Mesenchymal stem cell (in vitro differentiated cells and primary cell): ENCODE results near the gene PLCXD3.

ENCODE experiments used
- DNase-seq: peaks from one replicate; pipeline ENCODE4 v3.0.0-alpha.2; 2013
- H2AFZ ChIP-seq: one replicate; pipeline ENCODE4 v1.6.1; 2013; ENCODE audit warnings: low read depth, mild to moderate bottlenecking, control low read depth, inconsistent platforms, low read length, moderate library complexity
- H2AK5ac ChIP-seq: 2 replicates; pipeline ENCODE4 v1.6.1; 2013; ENCODE audit warnings: low read length, moderate library complexity, mild to moderate bottlenecking, inconsistent platforms; ENCODE audit not compliant: severe bottlenecking
- H2BK120ac ChIP-seq: one replicate; pipeline ENCODE4 v1.6.1; 2013; ENCODE audit warnings: low read depth, mild to moderate bottlenecking, inconsistent platforms, low read length, moderate library complexity
- H2BK12ac ChIP-seq, 2 experiments: one replicate each; pipeline ENCODE4 v1.6.1; 2013; ENCODE audit warnings: inconsistent platforms in 2 of 2, low read length in 2 of 2, mild to moderate bottlenecking in 2 of 2, moderate library complexity in 2 of 2, control low read depth in 1 of 2
- H2BK15ac ChIP-seq: one replicate; pipeline ENCODE4 v1.6.1; 2013; ENCODE audit warnings: mild to moderate bottlenecking, low read depth, inconsistent platforms; ENCODE audit not compliant: poor library complexity, severe bottlenecking
- H2BK5ac ChIP-seq: 2 replicates; pipeline ENCODE4 v1.6.1; 2013; ENCODE audit warnings: low read depth, mild to moderate bottlenecking, low read length, control low read depth, inconsistent platforms; ENCODE audit not compliant: poor library complexity, severe bottlenecking
- H3K14ac ChIP-seq, 2 experiments: one replicate each; pipeline ENCODE4 v1.6.1; 2013; ENCODE audit warnings: inconsistent platforms in 2 of 2, low read length in 2 of 2, control low read depth in 1 of 2, mild to moderate bottlenecking in 1 of 2, moderate library complexity in 1 of 2
- H3K18ac ChIP-seq, 2 experiments: one replicate each; pipeline ENCODE4 v1.6.1; 2013; ENCODE audit warnings: inconsistent platforms in 2 of 2, low read length in 2 of 2, control low read depth in 1 of 2, low read depth in 1 of 2, mild to moderate bottlenecking in 1 of 2
- H3K23ac ChIP-seq, 2 experiments: one replicate each; pipeline ENCODE4 v1.6.1; 2013; ENCODE audit warnings: inconsistent platforms in 2 of 2, low read length in 2 of 2, mild to moderate bottlenecking in 2 of 2, moderate library complexity in 2 of 2, control low read depth in 1 of 2
- H3K27ac ChIP-seq: 2 replicates; pipeline ENCODE4 v1.5.1; 2013; ENCODE audit warnings: mild to moderate bottlenecking, moderate library complexity, low read length, control low read depth, inconsistent platforms; ENCODE audit not compliant: poor library complexity, severe bottlenecking
- H3K27me3 ChIP-seq, 2 experiments: 2 replicates each; pipeline versions ENCODE4 v1.6.1 to v1.7.0; 2013; ENCODE audit warnings: low read length in 2 of 2, mild to moderate bottlenecking in 2 of 2, moderate library complexity in 2 of 2, control low read depth in 1 of 2, inconsistent platforms in 1 of 2; ENCODE audit not compliant: control insufficient read depth in 1 of 2, insufficient read depth in 1 of 2
- H3K36me3 ChIP-seq, 2 experiments: 2 replicates each; pipeline versions ENCODE4 v1.6.1 to v1.7.0; 2013; ENCODE audit warnings: low read length in 2 of 2, control low read depth in 1 of 2, inconsistent platforms in 1 of 2, low read depth in 1 of 2, mild to moderate bottlenecking in 1 of 2; ENCODE audit not compliant: insufficient read depth in 2 of 2, control insufficient read depth in 1 of 2
- H3K4ac ChIP-seq, 2 experiments: one replicate each; pipeline ENCODE4 v1.6.1; 2013; ENCODE audit warnings: inconsistent platforms in 2 of 2, low read length in 2 of 2, mild to moderate bottlenecking in 2 of 2, moderate library complexity in 2 of 2, control low read depth in 1 of 2, low read depth in 1 of 2
- H3K4me1 ChIP-seq: 2 replicates; pipeline ENCODE4 v1.6.1; 2013; ENCODE audit warnings: low read depth, low read length, control low read depth; ENCODE audit not compliant: control insufficient read depth, insufficient read depth
- H3K4me2 ChIP-seq: 2 replicates; pipeline ENCODE4 v1.6.1; 2013; ENCODE audit warnings: low read length, mild to moderate bottlenecking, inconsistent platforms; ENCODE audit not compliant: poor library complexity, severe bottlenecking
- H3K4me3 ChIP-seq, 2 experiments: 2 replicates each; pipeline versions ENCODE4 v1.5.1 to v1.7.0; 2013; ENCODE audit warnings: low read length in 2 of 2, mild to moderate bottlenecking in 2 of 2, control low read depth in 1 of 2, low read depth in 1 of 2; ENCODE audit not compliant: insufficient read depth in 1 of 2
- H3K79me1 ChIP-seq: replicated peaks from 2 replicates; pipeline ENCODE4 v1.6.1; 2013; ENCODE audit warnings: mild to moderate bottlenecking, control low read depth, low read length, inconsistent platforms; ENCODE audit not compliant: poor library complexity, severe bottlenecking
- H3K9ac ChIP-seq: 2 replicates; pipeline ENCODE4 v1.7.0; 2013; ENCODE audit warnings: mild to moderate bottlenecking, low read length, moderate library complexity
- H3K9me3 ChIP-seq: 2 replicates; pipeline ENCODE4 v1.7.0; 2013; ENCODE audit warnings: mild to moderate bottlenecking, low read length; ENCODE audit not compliant: control insufficient read depth
- H4K8ac ChIP-seq: one replicate; pipeline ENCODE4 v1.6.1; 2013; ENCODE audit warnings: inconsistent platforms, mild to moderate bottlenecking, low read length, moderate library complexity
- H4K91ac ChIP-seq: one replicate; pipeline ENCODE4 v1.6.1; 2013; ENCODE audit warnings: mild to moderate bottlenecking, low read length, inconsistent platforms
- WGBS: methylation state at CpG from one replicate; pipeline ENCODE4 v1.1.7; 2013; ENCODE audit warnings: mixed read lengths; 5-methylcytosine and 5-hydroxymethylcytosine counted together

The PLCXD3 gene

DNA sequence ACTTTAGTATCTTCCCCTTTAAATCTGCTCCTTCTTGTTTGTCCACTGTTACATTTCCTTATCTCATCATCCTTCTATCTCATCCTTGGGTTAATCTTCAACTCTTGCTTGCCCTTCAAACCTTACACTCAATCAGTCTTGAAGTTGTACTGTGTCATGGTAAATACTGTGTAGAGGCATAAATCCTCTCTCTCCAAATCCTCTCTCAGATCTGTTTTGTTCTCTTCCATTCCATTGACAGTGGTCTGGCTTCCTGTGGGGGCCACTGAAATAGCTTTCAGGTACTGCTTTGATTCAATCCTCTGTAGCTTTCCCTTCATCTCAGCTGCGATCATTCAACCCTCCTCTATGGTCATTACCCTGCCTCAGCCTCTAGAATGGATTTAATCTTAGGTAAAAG, 104.0 kb downstream of the PLCXD3 start:
- H3K27ac ChIP-seq = no peak overlapping the region
- H2BK5ac ChIP-seq = no peak overlapping the region
- no peak overlapping the region for H3K4me3 ChIP-seq
- no peak overlapping the region for H2AFZ ChIP-seq
- no peak overlapping the region for H2BK15ac ChIP-seq
- H3K36me3 ChIP-seq = no peaks in the 10 kb centered on the region
- H4K8ac ChIP-seq = no peak overlapping the region
- H3K23ac ChIP-seq = no peak overlapping the region
- H3K4me1 ChIP-seq = no peaks in the 10 kb centered on the region
- H3K18ac ChIP-seq = no peak overlapping the region
- H2AK5ac ChIP-seq = no peak overlapping the region
- H2BK12ac ChIP-seq = no peak overlapping the region
- H3K27me3 ChIP-seq = no peaks in the 10 kb centered on the region
- WGBS = no CpG with 5 or more reads among the region's 1 CpG
- H4K91ac ChIP-seq = no peak overlapping the region
- no peak overlapping the region for H3K4ac ChIP-seq
- DNase-seq = no peak
- no peaks in the 10 kb centered on the region for H3K79me1 ChIP-seq
- H3K9me3 ChIP-seq = no peaks in the 10 kb centered on the region
- H2BK120ac ChIP-seq = no peak overlapping the region
- H3K14ac ChIP-seq = no peak overlapping the region
- no peak overlapping the region for H3K9ac ChIP-seq
- H3K4me2 ChIP-seq = no peak overlapping the region

DNA sequence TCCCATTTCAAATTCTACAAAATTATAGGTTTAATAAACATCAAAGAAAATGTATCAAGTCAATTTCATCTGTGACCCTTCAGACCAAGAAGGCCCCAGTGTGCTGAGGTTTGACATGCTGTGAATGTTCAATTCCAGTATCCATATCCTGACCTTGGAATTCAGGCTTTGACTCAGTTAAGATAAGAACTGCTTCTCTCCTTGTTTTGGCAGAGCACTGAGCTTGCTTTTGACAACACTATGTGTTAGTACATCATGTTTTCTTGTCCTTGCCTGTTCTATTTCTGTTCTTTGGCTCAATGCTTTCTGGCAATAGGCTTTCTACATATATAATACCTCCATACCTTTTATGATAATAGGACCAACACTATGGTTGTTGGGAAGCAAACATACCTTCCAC, 105.6 kb downstream of the PLCXD3 start:
- no peak overlapping the region for H3K4ac ChIP-seq
- H3K27ac ChIP-seq = no peak overlapping the region
- no peak overlapping the region for H2AK5ac ChIP-seq
- DNase-seq = no peak
- H3K4me3 ChIP-seq = no peak overlapping the region
- no peak overlapping the region for H2BK120ac ChIP-seq
- H2BK15ac ChIP-seq = no peak overlapping the region
- H3K79me1 ChIP-seq = no peaks in the 10 kb centered on the region
- H4K8ac ChIP-seq = no peak overlapping the region
- no peak overlapping the region for H4K91ac ChIP-seq
- no peak overlapping the region for H3K23ac ChIP-seq
- H2BK12ac ChIP-seq = no peak overlapping the region
- H3K9me3 ChIP-seq = peaks cover 4% of the 10 kb centered on the region
- no peak overlapping the region for H2AFZ ChIP-seq
- no peak overlapping the region for H3K9ac ChIP-seq
- H3K4me1 ChIP-seq = no peaks in the 10 kb centered on the region
- H3K36me3 ChIP-seq = no peaks in the 10 kb centered on the region
- no peaks in the 10 kb centered on the region for H3K27me3 ChIP-seq
- no peak overlapping the region for H3K18ac ChIP-seq
- H2BK5ac ChIP-seq = no peak overlapping the region
- H3K14ac ChIP-seq = no peak overlapping the region
- H3K4me2 ChIP-seq = no peak overlapping the region

GRCh38 chr5:41403846-41404245, 106.6 kb downstream of the PLCXD3 start:
- Histone ChIP-seq H3K18ac (no peak overlapping the region), H2AK5ac (no peak overlapping the region), H4K91ac (no peak overlapping the region), H3K27me3 (no peaks in the 10 kb centered on the region), H3K4ac (no peak overlapping the region), H2AFZ (no peak overlapping the region), H4K8ac (no peak overlapping the region), H3K14ac (no peak overlapping the region), H3K9ac (no peak overlapping the region), H2BK120ac (no peak overlapping the region), H3K27ac (no peak overlapping the region), H3K4me1 (no peaks in the 10 kb centered on the region), H3K4me3 (no peak overlapping the region), H2BK12ac (no peak overlapping the region), H2BK15ac (no peak overlapping the region), H2BK5ac (no peak overlapping the region), H3K36me3 (no peaks in the 10 kb centered on the region), H3K9me3 (peaks cover 9% of the 10 kb centered on the region), H3K79me1 (no peaks in the 10 kb centered on the region), H3K4me2 (no peak overlapping the region), H3K23ac (no peak overlapping the region)
- WGBS = 71% methylated on average over 1 of the region's 3 CpGs
- no peak for DNase-seq

- Histone ChIP-seq H3K36me3 (no peaks in the 10 kb centered on the region), H3K4me3 (no peak overlapping the region), H3K79me1 (no peaks in the 10 kb centered on the region), H2AFZ (no peak overlapping the region), H2AK5ac (no peak overlapping the region), H2BK12ac (no peak overlapping the region), H3K4me1 (no peaks in the 10 kb centered on the region), H3K9me3 (peaks cover 16% of the 10 kb centered on the region), H2BK5ac (no peak overlapping the region), H4K91ac (no peak overlapping the region), H3K27me3 (no peaks in the 10 kb centered on the region), H3K23ac (no peak overlapping the region), H4K8ac (no peak overlapping the region), H3K4me2 (no peak overlapping the region), H3K9ac (no peak overlapping the region), H3K14ac (no peak overlapping the region), H3K18ac (no peak overlapping the region), H2BK120ac (no peak overlapping the region), H3K27ac (no peak overlapping the region), H3K4ac (no peak overlapping the region), H2BK15ac (no peak overlapping the region)
- DNase-seq = no peak
- WGBS = 67% methylated on average over 1 of the region's 2 CpGs
Measured at GRCh38 chr5:41402845-41403244, 107.6 kb downstream of the PLCXD3 start.
